Measurements from ENCODE around the gene NFIX. TPM values are rescaled to one million over a fixed set of nuclear protein-coding genes. Genes with fewer than 3 reads are reported as not detected.

The NFIX gene
- total RNA-seq, 1 experiment from 2014 or later, result 5.2 TPM

GRCh38 chr19:12987190-12987589 lies 8.1 kb upstream of the NFIX start:
- DNase-seq (ENCODE audit: extremely low read depth, low read depth), result no peak

- DNase-seq (ENCODE audit: extremely low read depth, low read depth), result no peak
Measured at GRCh38 chr19:12987781-12988180, 7.5 kb upstream of the NFIX start.

GRCh38 chr19:12990431-12990830 lies 4.8 kb upstream of the NFIX start:
- DNase-seq (ENCODE audit: extremely low read depth, low read depth), result no peak

GRCh38 chr19:12990853-12991252 lies 4.4 kb upstream of the NFIX start:
- DNase-seq (ENCODE audit: extremely low read depth, low read depth), result no peak

GRCh38 chr19:12991296-12991695 lies 4.0 kb upstream of the NFIX start:
- no peak for DNase-seq (ENCODE audit: extremely low read depth, low read depth)

GRCh38 chr19:12992729-12993128 lies 2.5 kb upstream of the NFIX start:
- DNase-seq (ENCODE audit: extremely low read depth, low read depth), result no peak

GRCh38 chr19:12993562-12993961 lies 1.7 kb upstream of the NFIX start:
- DNase-seq (ENCODE audit: extremely low read depth, low read depth), result no peak

- DNase-seq (ENCODE audit: extremely low read depth, low read depth), result no peak
Measured at GRCh38 chr19:12995596-12996405, 526 bp downstream of the NFIX start.

- DNase-seq (ENCODE audit: extremely low read depth, low read depth), result no peak
Measured at GRCh38 chr19:12996406-12997094, 1.3 kb downstream of the NFIX start.

GRCh38 chr19:12997179-12997966 lies 2.1 kb downstream of the NFIX start:
- no peak for DNase-seq (ENCODE audit: extremely low read depth, low read depth)

GRCh38 chr19:12997967-12998940 lies 3.0 kb downstream of the NFIX start:
- no peak for DNase-seq (ENCODE audit: extremely low read depth, low read depth)

- DNase-seq (ENCODE audit: extremely low read depth, low read depth), result no peak
Measured at GRCh38 chr19:13001166-13001501, 5.9 kb downstream of the NFIX start.

GRCh38 chr19:13001502-13002165 lies 6.4 kb downstream of the NFIX start:
- DNase-seq (ENCODE audit: extremely low read depth, low read depth), result no peak

- DNase-seq (ENCODE audit: extremely low read depth, low read depth), result no peak
Measured at GRCh38 chr19:13002166-13002898, 7.1 kb downstream of the NFIX start.

GRCh38 chr19:13003081-13003480 lies 7.8 kb downstream of the NFIX start:
- DNase-seq (ENCODE audit: extremely low read depth, low read depth), result no peak

GRCh38 chr19:13004273-13004672 lies 9.0 kb downstream of the NFIX start:
- DNase-seq (ENCODE audit: extremely low read depth, low read depth), result no peak

- DNase-seq (ENCODE audit: extremely low read depth, low read depth), result no peak
Measured at GRCh38 chr19:13005253-13005652, 10.0 kb downstream of the NFIX start.

GRCh38 chr19:13005861-13006370 lies 10.6 kb downstream of the NFIX start:
- DNase-seq (ENCODE audit: extremely low read depth, low read depth), result no peak

Measured in NCI-H460 (cell line).